ENCODE measurements around the gene OR6P1. TPM values are rescaled to one million over a fixed set of nuclear protein-coding genes. Genes with fewer than 3 reads are reported as not detected.

Gene OR6P1
- not detected in 2 replicates for total RNA-seq

DNA sequence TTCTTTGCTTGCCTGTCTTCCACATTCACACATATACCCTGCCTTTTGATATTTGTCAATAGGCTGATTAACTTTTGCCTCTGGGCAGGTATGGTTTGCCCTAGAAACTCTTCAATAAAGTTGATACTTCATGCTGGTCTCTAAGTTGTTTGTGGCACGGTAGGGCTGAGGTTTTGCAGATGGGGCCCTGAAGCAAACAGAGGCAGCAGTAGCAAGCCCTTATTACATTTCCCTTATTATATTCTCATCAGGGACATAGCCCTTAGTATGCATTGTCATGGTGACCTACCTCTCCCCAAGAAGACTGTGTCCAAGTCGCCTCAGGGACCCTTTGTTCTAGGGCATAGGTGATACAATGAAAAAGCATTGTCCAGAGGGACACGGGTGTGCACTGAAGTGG is at the start of gene OR6P1:
Gene OR6P1 (minus strand): TSS at position 101 of the 400 bp plus-strand sequence. CDS start 6,976 bp downstream, outside the sequence.

GRCh38 chr1:158604968-158605367 is 34.6 kb upstream of the OR6P1 start, which contains the start of gene OR10Z1:
Gene OR10Z1, plus strand, starts transcription at chr1:158605268. Its CDS starts 1,171 bp downstream, at chr1:158606439.

DNA sequence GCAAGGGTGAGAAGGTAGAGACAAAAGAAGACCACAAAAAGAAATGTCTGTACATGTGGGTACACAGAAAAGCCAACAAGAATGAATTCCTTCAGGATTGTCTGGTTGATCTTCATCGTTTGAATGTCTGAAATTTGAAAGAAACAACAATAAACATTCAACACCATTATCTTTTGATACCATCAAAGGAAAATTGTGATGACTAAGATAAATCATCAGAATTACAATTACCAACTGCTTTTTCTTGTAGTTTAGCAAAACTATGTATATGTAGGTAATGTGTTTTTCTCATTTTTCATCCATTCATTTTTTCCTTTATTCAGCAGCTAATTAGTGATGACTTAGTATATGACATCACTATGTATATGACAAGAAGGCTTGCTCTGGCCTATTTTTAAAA is 9.4 kb upstream of the OR6P1 start, which contains the start of gene OR10X1:
Gene OR10X1 (minus strand): TSS at position 167 of the 400 bp plus-strand sequence. CDS start 0 bp downstream, at position 167.

GRCh38 chr1:158554352-158554751 is 16.0 kb downstream of the OR6P1 start, which contains the start of gene OR6Y1:
Gene OR6Y1, minus strand, starts transcription at chr1:158554405. Its CDS starts 6,300 bp downstream, at chr1:158548105.

Other genes with a start within 250 kb of the OR6P1 start
- not detected in 2 replicates for gene CD1B, start 239.0 kb downstream of the OR6P1 start, total RNA-seq
- not detected in 2 replicates for gene CD1E, start 216.7 kb downstream of the OR6P1 start, total RNA-seq
- not detected in 2 replicates for gene OR10T2, start 171.1 kb downstream of the OR6P1 start, total RNA-seq
- not detected in 2 replicates for gene OR10K2, start 144.3 kb downstream of the OR6P1 start, total RNA-seq
- not detected in 2 replicates for gene OR10K1, start 108.7 kb downstream of the OR6P1 start, total RNA-seq
- gene OR10R2, start 98.4 kb downstream of the OR6P1 start, total RNA-seq = not detected in 2 replicates
- gene OR6Y1, start 16.2 kb downstream of the OR6P1 start, total RNA-seq = not detected in 2 replicates
- not detected in 2 replicates for gene OR10X1, start 9.3 kb upstream of the OR6P1 start, total RNA-seq
- gene OR10Z1, start 34.7 kb upstream of the OR6P1 start, total RNA-seq = under 0.01 and 0.22 TPM in 2 replicates
- not detected in 2 replicates for gene SPTA1, start 116.1 kb upstream of the OR6P1 start, total RNA-seq
- not detected in 2 replicates for gene OR6K2, start 130.1 kb upstream of the OR6P1 start, total RNA-seq
- 0.12 TPM in 1 of 2 replicates, not detected in the other for gene OR6K3, start 150.1 kb upstream of the OR6P1 start, total RNA-seq
- gene OR6K6, start 184.1 kb upstream of the OR6P1 start, total RNA-seq = 0.12 TPM in 1 of 2 replicates, not detected in the other
- not detected in 2 replicates for gene OR6N1, start 201.6 kb upstream of the OR6P1 start, total RNA-seq
- not detected in 2 replicates for gene OR6N2, start 210.6 kb upstream of the OR6P1 start, total RNA-seq